ENCODE data around the gene WDR82. TPM values are rescaled to one million over a fixed set of nuclear protein-coding genes. Genes with fewer than 3 reads are reported as not detected.

The WDR82 gene
- total and polyA plus RNA-seq, 9 of the 15 experiments (the other 6 are each of a cell fraction or from before 2014, with no cell fraction given): 6.4 to 62.9 (median 37.1) TPM

DNA sequence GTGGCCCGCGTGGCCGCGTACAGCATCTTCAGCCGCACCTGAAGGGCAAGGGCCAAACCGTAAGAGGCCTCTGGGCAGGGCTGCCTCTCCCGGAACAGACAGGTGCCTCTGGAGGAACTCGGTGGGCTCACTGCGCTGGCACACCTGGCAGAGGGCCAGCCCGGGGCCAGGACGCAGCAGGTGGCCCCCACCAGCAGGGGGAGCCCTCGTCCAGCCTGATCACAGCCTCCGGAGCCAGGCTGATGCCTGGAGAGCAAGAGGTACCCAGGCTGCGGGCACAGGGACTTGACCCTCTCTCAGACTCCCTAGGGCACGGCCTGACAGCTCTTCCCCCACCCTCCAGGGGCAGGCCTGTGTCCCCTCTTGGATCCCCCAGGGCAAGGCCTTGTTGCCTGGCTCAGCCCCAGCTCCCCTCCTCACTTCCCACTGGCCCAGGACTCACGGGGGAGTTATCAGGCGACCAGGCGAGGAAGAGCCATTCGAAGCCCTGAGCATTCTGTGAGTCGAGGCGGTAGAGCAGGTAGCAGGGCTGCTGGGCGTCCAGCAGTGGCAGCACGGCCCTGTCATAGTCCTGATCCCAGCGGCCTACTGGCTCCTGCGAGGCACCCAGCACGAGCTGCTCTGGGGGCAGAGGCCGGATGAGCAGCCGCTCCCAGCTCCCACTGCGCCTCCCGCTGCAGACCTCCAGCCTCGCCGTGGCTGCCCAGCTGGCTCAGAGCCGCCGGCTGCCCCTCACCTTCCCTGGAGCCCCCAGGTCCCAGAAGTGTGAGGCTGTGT lies 46.8 kb downstream of the WDR82 start (continued):
- TF ChIP-seq, protein P1, sequence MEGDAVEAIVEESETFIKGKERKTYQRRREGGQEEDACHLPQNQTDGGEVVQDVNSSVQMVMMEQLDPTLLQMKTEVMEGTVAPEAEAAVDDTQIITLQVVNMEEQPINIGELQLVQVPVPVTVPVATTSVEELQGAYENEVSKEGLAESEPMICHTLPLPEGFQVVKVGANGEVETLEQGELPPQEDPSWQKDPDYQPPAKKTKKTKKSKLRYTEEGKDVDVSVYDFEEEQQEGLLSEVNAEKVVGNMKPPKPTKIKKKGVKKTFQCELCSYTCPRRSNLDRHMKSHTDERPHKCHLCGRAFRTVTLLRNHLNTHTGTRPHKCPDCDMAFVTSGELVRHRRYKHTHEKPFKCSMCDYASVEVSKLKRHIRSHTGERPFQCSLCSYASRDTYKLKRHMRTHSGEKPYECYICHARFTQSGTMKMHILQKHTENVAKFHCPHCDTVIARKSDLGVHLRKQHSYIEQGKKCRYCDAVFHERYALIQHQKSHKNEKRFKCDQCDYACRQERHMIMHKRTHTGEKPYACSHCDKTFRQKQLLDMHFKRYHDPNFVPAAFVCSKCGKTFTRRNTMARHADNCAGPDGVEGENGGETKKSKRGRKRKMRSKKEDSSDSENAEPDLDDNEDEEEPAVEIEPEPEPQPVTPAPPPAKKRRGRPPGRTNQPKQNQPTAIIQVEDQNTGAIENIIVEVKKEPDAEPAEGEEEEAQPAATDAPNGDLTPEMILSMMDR (IDR thresholded peaks at IDR 0.05 in 2 of 3, conservative IDR thresholded peaks at IDR 0.05 in 1 of 3; ENCODE audit: insufficient read depth in 2 of 3, low read depth in 1 of 3, low read length in 3 of 3): peak; percentile 71 to 87 (median 77)
- TF ChIP-seq ZNF133 (CRISPR knock-in tag; IDR thresholded peaks at IDR 0.05) (no peak), NFIX (CRISPR knock-in tag; IDR thresholded peaks at IDR 0.05; ENCODE audit: low read depth) (peak; percentile 38), TEAD4 (IDR thresholded peaks at IDR 0.05; ENCODE audit: low read length) (no peak), TEAD4 (CRISPR knock-in tag; IDR thresholded peaks at IDR 0.05; ENCODE audit: borderline replicate concordance) (no peak), CREB1 (IDR thresholded peaks at IDR 0.05) (no peak), CREB1 (CRISPR knock-in tag; IDR thresholded peaks at IDR 0.05) (0 out of 2 replicates have a peak, but pooled peaks have one; percentile 37), ZNF717 (CRISPR knock-in tag; IDR thresholded peaks at IDR 0.05) (no peak), POLR2G (IDR thresholded peaks at IDR 0.05; ENCODE audit: low read depth, low read length) (peak; percentile 23; the same call in 1 of the 2 replicates)
- TF ChIP-seq, protein P2, sequence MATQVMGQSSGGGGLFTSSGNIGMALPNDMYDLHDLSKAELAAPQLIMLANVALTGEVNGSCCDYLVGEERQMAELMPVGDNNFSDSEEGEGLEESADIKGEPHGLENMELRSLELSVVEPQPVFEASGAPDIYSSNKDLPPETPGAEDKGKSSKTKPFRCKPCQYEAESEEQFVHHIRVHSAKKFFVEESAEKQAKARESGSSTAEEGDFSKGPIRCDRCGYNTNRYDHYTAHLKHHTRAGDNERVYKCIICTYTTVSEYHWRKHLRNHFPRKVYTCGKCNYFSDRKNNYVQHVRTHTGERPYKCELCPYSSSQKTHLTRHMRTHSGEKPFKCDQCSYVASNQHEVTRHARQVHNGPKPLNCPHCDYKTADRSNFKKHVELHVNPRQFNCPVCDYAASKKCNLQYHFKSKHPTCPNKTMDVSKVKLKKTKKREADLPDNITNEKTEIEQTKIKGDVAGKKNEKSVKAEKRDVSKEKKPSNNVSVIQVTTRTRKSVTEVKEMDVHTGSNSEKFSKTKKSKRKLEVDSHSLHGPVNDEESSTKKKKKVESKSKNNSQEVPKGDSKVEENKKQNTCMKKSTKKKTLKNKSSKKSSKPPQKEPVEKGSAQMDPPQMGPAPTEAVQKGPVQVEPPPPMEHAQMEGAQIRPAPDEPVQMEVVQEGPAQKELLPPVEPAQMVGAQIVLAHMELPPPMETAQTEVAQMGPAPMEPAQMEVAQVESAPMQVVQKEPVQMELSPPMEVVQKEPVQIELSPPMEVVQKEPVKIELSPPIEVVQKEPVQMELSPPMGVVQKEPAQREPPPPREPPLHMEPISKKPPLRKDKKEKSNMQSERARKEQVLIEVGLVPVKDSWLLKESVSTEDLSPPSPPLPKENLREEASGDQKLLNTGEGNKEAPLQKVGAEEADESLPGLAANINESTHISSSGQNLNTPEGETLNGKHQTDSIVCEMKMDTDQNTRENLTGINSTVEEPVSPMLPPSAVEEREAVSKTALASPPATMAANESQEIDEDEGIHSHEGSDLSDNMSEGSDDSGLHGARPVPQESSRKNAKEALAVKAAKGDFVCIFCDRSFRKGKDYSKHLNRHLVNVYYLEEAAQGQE (IDR thresholded peaks at IDR 0.05; ENCODE audit: borderline replicate concordance): peak; percentile 54; the same call in 1 of the 2 replicates
- TF ChIP-seq, protein P2 (CRISPR knock-in tag; IDR thresholded peaks at IDR 0.05; ENCODE audit: low read depth): no peak
- TF ChIP-seq, protein P3, sequence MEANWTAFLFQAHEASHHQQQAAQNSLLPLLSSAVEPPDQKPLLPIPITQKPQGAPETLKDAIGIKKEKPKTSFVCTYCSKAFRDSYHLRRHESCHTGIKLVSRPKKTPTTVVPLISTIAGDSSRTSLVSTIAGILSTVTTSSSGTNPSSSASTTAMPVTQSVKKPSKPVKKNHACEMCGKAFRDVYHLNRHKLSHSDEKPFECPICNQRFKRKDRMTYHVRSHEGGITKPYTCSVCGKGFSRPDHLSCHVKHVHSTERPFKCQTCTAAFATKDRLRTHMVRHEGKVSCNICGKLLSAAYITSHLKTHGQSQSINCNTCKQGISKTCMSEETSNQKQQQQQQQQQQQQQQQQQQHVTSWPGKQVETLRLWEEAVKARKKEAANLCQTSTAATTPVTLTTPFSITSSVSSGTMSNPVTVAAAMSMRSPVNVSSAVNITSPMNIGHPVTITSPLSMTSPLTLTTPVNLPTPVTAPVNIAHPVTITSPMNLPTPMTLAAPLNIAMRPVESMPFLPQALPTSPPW (CRISPR knock-in tag; IDR thresholded peaks at IDR 0.05): 0 out of 2 replicates have a peak, but pooled peaks have one; percentile 10
- TF ChIP-seq, protein P4, sequence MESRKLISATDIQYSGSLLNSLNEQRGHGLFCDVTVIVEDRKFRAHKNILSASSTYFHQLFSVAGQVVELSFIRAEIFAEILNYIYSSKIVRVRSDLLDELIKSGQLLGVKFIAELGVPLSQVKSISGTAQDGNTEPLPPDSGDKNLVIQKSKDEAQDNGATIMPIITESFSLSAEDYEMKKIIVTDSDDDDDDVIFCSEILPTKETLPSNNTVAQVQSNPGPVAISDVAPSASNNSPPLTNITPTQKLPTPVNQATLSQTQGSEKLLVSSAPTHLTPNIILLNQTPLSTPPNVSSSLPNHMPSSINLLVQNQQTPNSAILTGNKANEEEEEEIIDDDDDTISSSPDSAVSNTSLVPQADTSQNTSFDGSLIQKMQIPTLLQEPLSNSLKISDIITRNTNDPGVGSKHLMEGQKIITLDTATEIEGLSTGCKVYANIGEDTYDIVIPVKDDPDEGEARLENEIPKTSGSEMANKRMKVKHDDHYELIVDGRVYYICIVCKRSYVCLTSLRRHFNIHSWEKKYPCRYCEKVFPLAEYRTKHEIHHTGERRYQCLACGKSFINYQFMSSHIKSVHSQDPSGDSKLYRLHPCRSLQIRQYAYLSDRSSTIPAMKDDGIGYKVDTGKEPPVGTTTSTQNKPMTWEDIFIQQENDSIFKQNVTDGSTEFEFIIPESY (CRISPR knock-in tag; IDR thresholded peaks at IDR 0.05): peak; percentile 87
